GM12878 (cell line): ENCODE measurements around the gene SYCP3. TPM values are rescaled to one million over a fixed set of nuclear protein-coding genes. Genes with fewer than 3 reads are reported as not detected.

Experiments used
- ATAC-seq: fragments of 200-7000 bp; cut with Tn5 transposase; 3 replicates; pipeline ENCODE4 v1.9.1; 2020; ENCODE audit warnings: mild to moderate bottlenecking, moderate library complexity
- BruUV-seq: library from RNA; stranded (reverse); fragments of 400-500 nt; replicated peaks from 2 replicates; lab custom pipeline; 2021; lab: Mats Ljungman, UMichigan
- CTCF ChIA-PET: fragments of 300-600 bp; sonication (Branson Sonifier 250); formaldehyde crosslinking; extraction: SDS; loops from one replicate; lab custom pipeline; 2021; ENCODE audit warnings: inconsistent platforms; lab: Yijun Ruan, JAX
- POLR2A ChIA-PET: fragments of 350-600 bp; formaldehyde crosslinking; extraction: SDS; loops from one replicate; lab custom pipeline; 2021; ENCODE audit warnings: inconsistent platforms; lab: Charles Lee
- RAD21 ChIA-PET: fragments of 300-600 bp; sonication (Branson Sonifier 250); formaldehyde crosslinking; loops from one replicate; lab custom pipeline; 2023; ENCODE audit warnings: antibody characterized with exemption; ENCODE audit not compliant: unreplicated experiment; lab: Charles Lee
- SMC1A ChIA-PET: fragments of 300-600 bp; sonication (Branson Sonifier 250); formaldehyde crosslinking; loops from one replicate; lab custom pipeline; 2023; ENCODE audit not compliant: unreplicated experiment, uncharacterized antibody; lab: Charles Lee
- DNase-seq: peaks from one replicate; pipeline ENCODE4 v3.0.0-alpha.2; 2011; ENCODE audit warnings: low read depth, low spot score
- FAIRE-seq: peaks from 3 replicates; lab custom pipeline; 2011; peaks lifted over from hg19 to GRCh38; lab: Jason Lieb, UNC
- H2AFZ ChIP-seq: 2 replicates; pipeline ENCODE4 v1.6.0; 2011; ENCODE audit warnings: low read depth, low read length, control low read depth; ENCODE audit not compliant: control insufficient read depth
- H3K27ac ChIP-seq: 2 replicates; pipeline ENCODE4 v1.5.1; 2011; ENCODE audit warnings: control low read depth; ENCODE audit not compliant: control insufficient read depth, insufficient read depth
- H3K27me3 ChIP-seq, 2 experiments: replicated peaks in 1 of 2; 2 replicates each; pipeline versions ENCODE4 v1.6.0 to v1.6.1; 2011; ENCODE audit warnings: low read length in 1 of 2; ENCODE audit not compliant: control insufficient read depth in 2 of 2, insufficient read depth in 2 of 2
- H3K36me3 ChIP-seq, 2 experiments: 2 replicates each; pipeline ENCODE4 v1.5.1; 2011; ENCODE audit warnings: low read length in 1 of 2; ENCODE audit not compliant: control insufficient read depth in 2 of 2, insufficient read depth in 2 of 2
- H3K4me1 ChIP-seq: 2 replicates; pipeline ENCODE4 v1.6.1; 2011; ENCODE audit warnings: mild to moderate bottlenecking, low read length, moderate library complexity, mixed read lengths; ENCODE audit not compliant: control insufficient read depth, insufficient read depth
- H3K4me2 ChIP-seq: 2 replicates; pipeline ENCODE4 v1.6.0; 2011; ENCODE audit warnings: control low read depth; ENCODE audit not compliant: control insufficient read depth, insufficient read depth
- H3K4me3 ChIP-seq: fragments of 200-600 bp; sonication (generic); 2 replicates; pipeline ENCODE4 v1.5.1; 2016
- H3K79me2 ChIP-seq: 2 replicates; pipeline ENCODE4 v1.6.0; 2011; ENCODE audit warnings: low read length; ENCODE audit not compliant: control insufficient read depth, insufficient read depth
- H3K9ac ChIP-seq: 2 replicates; pipeline ENCODE4 v1.8.0; 2011; ENCODE audit warnings: low read length, control low read depth, mixed read lengths; ENCODE audit not compliant: control insufficient read depth, insufficient read depth
- H3K9me3 ChIP-seq: replicated peaks from 3 replicates; pipeline ENCODE4 v1.5.1; 2011; ENCODE audit warnings: mild to moderate bottlenecking, low read length; ENCODE audit not compliant: control insufficient read depth, insufficient read depth
- H4K20me1 ChIP-seq: 2 replicates; pipeline ENCODE4 v1.6.0; 2011; ENCODE audit not compliant: control insufficient read depth, insufficient read depth
- BCLAF1 ChIP-seq: fragments of 450-650 bp; IDR thresholded peaks from 2 replicates; pipeline ENCODE4 v1.6.1; 2017; ENCODE audit warnings: antibody characterized with exemption, mild to moderate bottlenecking, moderate library complexity
- CHD2 ChIP-seq: IDR thresholded peaks from 2 replicates; pipeline ENCODE4 v1.6.1; 2011; ENCODE audit warnings: low read depth, low read length, improper control_type of control experiment, borderline replicate concordance
- E4F1 ChIP-seq: fragments of 450-650 bp; IDR thresholded peaks from 2 replicates; pipeline ENCODE4 v1.6.1; 2018; ENCODE audit warnings: borderline replicate concordance, mild to moderate bottlenecking; ENCODE audit not compliant: partially characterized antibody
- LARP7 ChIP-seq: fragments of 450-650 bp; IDR thresholded peaks from 2 replicates; pipeline ENCODE4 v1.6.1; 2017; ENCODE audit warnings: mild to moderate bottlenecking
- MEF2B ChIP-seq: fragments of 450-650 bp; IDR thresholded peaks from 2 replicates; pipeline ENCODE4 v1.6.1; 2018; ENCODE audit warnings: mild to moderate bottlenecking, moderate library complexity; ENCODE audit not compliant: partially characterized antibody, poor library complexity, severe bottlenecking
- MTA3 ChIP-seq: IDR thresholded peaks from 2 replicates; pipeline ENCODE4 v1.6.1; 2012; ENCODE audit warnings: low read length, inconsistent platforms, borderline replicate concordance
- NR2C2 ChIP-seq: IDR thresholded peaks from 2 replicates; pipeline ENCODE4 v1.6.1; 2011; ENCODE audit warnings: borderline replicate concordance, low read depth; ENCODE audit not compliant: control insufficient read depth, insufficient read length
- PKNOX1 ChIP-seq: fragments of 450-650 bp; IDR thresholded peaks from 2 replicates; pipeline ENCODE4 v1.6.1; 2016; ENCODE audit warnings: mild to moderate bottlenecking
- ZBTB40 ChIP-seq: fragments of 450-650 bp; IDR thresholded peaks from 2 replicates; pipeline ENCODE4 v1.6.1; 2016; ENCODE audit warnings: mild to moderate bottlenecking, moderate library complexity, borderline replicate concordance
- WGBS: methylation state at CpG from one replicate; pipeline ENCODE4 v1.1.6; 2016; ENCODE audit warnings: low lambda C conversion rate; ENCODE audit not compliant: insufficient replicate concordance, insufficient coverage; ENCODE audit errors: missing lambda C conversion rate; 5-methylcytosine and 5-hydroxymethylcytosine counted together
- in situ Hi-C: fragments of 300-500 bp; cut with MboI; formaldehyde crosslinking; loops from 9 replicates; pipeline ENCODE4 v1.14.3; 2018; ENCODE audit warnings: mixed read lengths
- intact Hi-C: fragments of 100-400 bp; cut with micrococcal nuclease; formaldehyde crosslinking; loops from one replicate; pipeline ENCODE4 v1.14.2; 2022; ENCODE audit not compliant: unreplicated experiment
- polyA plus RNA-seq, 11 experiments: library from polyadenylated mRNA; depleted of rRNA in 4 of 11; unstranded in 6 of 11; stranded (reverse) in 5 of 11; fragments of >200 nt; fragmentation: Nextera tagmentation in 4 of 11; fragmentation: Illumina TruSeq in 1 of 11; extraction: Ambion mirVana in 4 of 11; extraction: Trizol in 1 of 11; gene quantifications; 1 replicate in 1 of 11; 2 replicates in 10 of 11; pipeline versions ENCODE4 v1.2.1 to v1.2.3, GENCODE V29; 2011 to 2016; ENCODE audit warnings: inconsistent platforms in 2 of 11, missing spikeins in 2 of 11, low read depth in 1 of 11
- total RNA-seq, 4 experiments: library from RNA; depleted of rRNA in 3 of 4; stranded (reverse); fragments of >200 nt in 3 of 4; fragmentation: Illumina TruSeq in 1 of 4; extraction: Trizol in 1 of 4; gene quantifications; 2 replicates each; pipeline versions ENCODE4 v1.2.1 to v1.2.3, GENCODE V29; 2013 to 2021

Gene SYCP3
- total and polyA plus RNA-seq, 10 of the 15 experiments (the other 5 are each of a cell fraction or from before 2014, with no cell fraction given) = 0.08 to 0.58 (median 0.21) TPM

GRCh38 chr12:101777485-101777884 lies 38.2 kb upstream of the SYCP3 start (continued):
- TF ChIP-seq PKNOX1 (no peak), MEF2B (no peak), MTA3 (no peak), NR2C2 (no peak), LARP7 (no peak)

GRCh38 chr12:101775816-101776215 lies 36.6 kb upstream of the SYCP3 start:
- DNase-seq = no peak
- Histone ChIP-seq H3K27me3 (no peaks in the 10 kb centered on the region), H3K4me3 (no peak overlapping the region), H3K9ac (no peak overlapping the region), H3K4me1 (no peaks in the 10 kb centered on the region), H3K36me3 (peaks cover 3 to 7% of the 10 kb centered on the region in 2 experiments; a peak in 2 of 4 replicates), H3K4me2 (no peak overlapping the region), H3K79me2 (no peaks in the 10 kb centered on the region), H4K20me1 (no peaks in the 10 kb centered on the region), H3K9me3 (no peaks in the 10 kb centered on the region; the same call in 2 of the 3 replicates), H2AFZ (no peak overlapping the region), H3K27ac (no peak overlapping the region)
- 73% methylated on average over 2 of the region's 2 CpGs for WGBS
- SMC1A ChIA-PET = interaction anchor here (0.7 to 3.3 kb wide), 8 partner anchors 11 to 64 kb away, joined by 3 to 15 read pairs (median 6); no protein-coding TSS in a partner anchor
- no TSS peak for BruUV-seq
- no peak for ATAC-seq
- CTCF ChIA-PET = interaction anchor here (0.9 to 7.6 kb wide), 5 partner anchors 17 to 125 kb away, joined by 4 to 63 read pairs (median 14); partner anchors contain the start of gene GNPTAB
- in situ Hi-C loops (loop anchor here (10.0 kb wide), 1 partner anchor 59 kb away; the partner anchor contains the start of gene GNPTAB), intact Hi-C loops (loop anchor here (10.0 kb wide), 2 partner anchors 289 to 1039 kb away; partner anchors contain the start of gene WASHC3)
- RAD21 ChIA-PET = interaction anchor here (0.7 to 2.7 kb wide), 6 partner anchors 14 to 64 kb away, joined by 3 to 9 read pairs (median 4); partner anchors contain the start of gene GNPTAB
- FAIRE-seq = no peak
- POLR2A ChIA-PET = interaction anchor here (1.0 to 1.1 kb wide), 2 partner anchors 26 to 49 kb away, joined by 3 to 5 read pairs; no protein-coding TSS in a partner anchor
- TF ChIP-seq CHD2 = no peak
- no peak for TF ChIP-seq E4F1
- no peak for TF ChIP-seq ZBTB40
- no peak for TF ChIP-seq BCLAF1
